GM18511 (cell line): ENCODE results near the gene ARMH3.

Experiments
- ATAC-seq: cut with Tn5 transposase; IDR thresholded peaks from one replicate; pipeline ENCODE4 v1.9.1; 2021; ENCODE audit warnings: mild to moderate bottlenecking, moderate library complexity; ENCODE audit not compliant: unreplicated experiment

The ARMH3 gene

GRCh38 chr10:101902032-101902819 lies 153.7 kb downstream of the ARMH3 start:
- ATAC-seq = no peak

GRCh38 chr10:101901340-101901739 lies 154.6 kb downstream of the ARMH3 start:
- ATAC-seq = peak; percentile 74

GRCh38 chr10:101897633-101898032 lies 158.3 kb downstream of the ARMH3 start:
- ATAC-seq = no peak

- no peak for ATAC-seq
Measured at GRCh38 chr10:101896225-101896877, 159.6 kb downstream of the ARMH3 start.

GRCh38 chr10:101895781-101896180 lies 160.2 kb downstream of the ARMH3 start:
- ATAC-seq = no peak

GRCh38 chr10:101894742-101895141 lies 161.2 kb downstream of the ARMH3 start:
- ATAC-seq = no peak

- no peak for ATAC-seq
Measured at GRCh38 chr10:101894266-101894665, 161.7 kb downstream of the ARMH3 start.

GRCh38 chr10:101893510-101894120 lies 162.4 kb downstream of the ARMH3 start:
- no peak for ATAC-seq

GRCh38 chr10:101892782-101893391 lies 163.1 kb downstream of the ARMH3 start:
- no peak for ATAC-seq

GRCh38 chr10:101889256-101890210 lies 166.4 kb downstream of the ARMH3 start:
- ATAC-seq = peak; percentile 61

- ATAC-seq = no peak
Measured at GRCh38 chr10:101888251-101888949, 167.6 kb downstream of the ARMH3 start.

GRCh38 chr10:101887775-101888174 lies 168.2 kb downstream of the ARMH3 start:
- ATAC-seq = no peak

GRCh38 chr10:101886521-101887312 lies 169.3 kb downstream of the ARMH3 start:
- ATAC-seq = no peak

- ATAC-seq = no peak
Measured at GRCh38 chr10:101881036-101881774, 174.8 kb downstream of the ARMH3 start.

GRCh38 chr10:101880232-101880573 lies 175.8 kb downstream of the ARMH3 start:
- no peak for ATAC-seq

GRCh38 chr10:101879456-101880231 lies 176.3 kb downstream of the ARMH3 start:
- no peak for ATAC-seq

- ATAC-seq = no peak
Measured at GRCh38 chr10:101878869-101879268, 177.1 kb downstream of the ARMH3 start.
